NCI-H524 (cell line): Measurements from ENCODE around the gene SLC38A10.
A peak's percentile ranks its signal among the peaks of the same experiment; 100 is the strongest.

ENCODE experiments used
- DNase-seq, 2 experiments: peaks; one replicate each; lab custom pipeline; 2025; lab: John Stamatoyannopoulos, UW

Gene SLC38A10

DNA sequence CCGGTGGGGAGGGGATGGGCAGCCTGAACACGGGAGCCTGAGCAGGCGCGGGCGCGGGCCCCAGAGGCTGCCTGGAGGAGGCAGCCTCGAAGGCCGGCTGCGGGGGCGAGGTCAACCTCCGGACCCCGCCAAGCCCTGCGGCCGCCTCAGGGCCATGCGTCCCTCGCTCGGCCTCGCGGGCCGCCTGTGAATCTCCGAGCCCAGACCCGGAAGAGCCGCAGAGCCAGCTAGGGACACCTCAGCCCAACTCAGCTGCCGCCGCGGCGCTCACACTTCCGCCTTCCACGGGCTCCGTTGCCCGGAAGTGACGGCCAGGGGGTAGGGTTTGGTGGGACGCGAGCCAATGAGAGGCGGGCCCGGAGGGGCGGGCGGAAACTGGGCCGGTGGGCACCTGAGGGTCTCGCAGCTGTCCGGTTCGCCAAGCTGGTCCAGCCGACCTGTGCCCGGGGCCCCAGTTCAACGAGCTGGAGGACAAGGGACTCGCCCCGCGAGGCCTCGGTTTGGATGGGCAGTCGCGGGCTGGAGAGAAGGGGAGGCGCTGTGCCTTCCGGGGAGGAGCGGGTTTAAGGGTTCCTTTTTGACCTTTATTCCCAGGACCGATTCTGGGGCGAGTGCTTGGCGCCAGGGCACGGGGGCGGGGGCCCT lies at the start of gene SLC38A10:
TSS of gene SLC38A10 (minus strand) at position 277 of the 645 bp plus-strand sequence. CDS start 386 bp downstream, outside the sequence.
- peak; percentile 74 to 86 for DNase-seq

DNA sequence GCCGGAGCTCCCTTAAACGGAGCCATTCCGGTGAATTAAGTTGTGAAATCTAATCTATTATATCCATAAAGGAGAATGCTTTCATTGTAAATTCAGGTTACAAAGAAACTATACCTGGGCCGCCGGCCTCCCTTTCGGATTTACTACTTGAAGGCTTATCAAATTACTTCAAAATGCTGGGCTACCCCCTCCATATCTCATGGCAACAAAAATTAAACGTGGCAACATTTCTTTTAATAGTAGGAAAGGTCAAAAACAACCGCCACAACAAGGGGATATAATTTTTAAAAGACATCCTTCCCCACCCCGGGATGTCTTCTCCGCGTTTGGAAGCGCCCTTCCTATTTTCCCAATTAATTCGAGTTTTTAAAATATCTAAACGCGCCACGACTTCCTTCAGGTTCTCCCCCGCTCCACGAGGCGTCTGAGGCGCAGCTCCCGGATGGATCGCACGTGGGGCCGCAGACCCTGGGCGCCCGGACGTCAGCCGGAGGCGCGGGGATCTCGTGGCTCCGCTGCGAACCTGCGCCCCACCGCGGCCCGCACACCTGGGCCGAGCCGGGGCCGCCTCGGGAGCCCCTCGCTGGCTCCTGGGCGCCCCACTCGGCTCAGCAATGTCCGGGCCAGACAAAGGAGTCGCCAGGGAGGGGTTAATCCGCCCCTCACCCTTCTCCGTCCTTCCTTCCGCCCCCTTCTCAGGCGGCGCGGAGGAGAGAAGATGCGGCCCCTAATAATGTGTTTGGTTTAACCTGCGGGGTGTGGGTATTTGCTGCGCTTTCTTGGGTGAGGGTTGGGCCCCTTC lies 47.4 kb upstream of the SLC38A10 start:
- no peak for DNase-seq

DNA sequence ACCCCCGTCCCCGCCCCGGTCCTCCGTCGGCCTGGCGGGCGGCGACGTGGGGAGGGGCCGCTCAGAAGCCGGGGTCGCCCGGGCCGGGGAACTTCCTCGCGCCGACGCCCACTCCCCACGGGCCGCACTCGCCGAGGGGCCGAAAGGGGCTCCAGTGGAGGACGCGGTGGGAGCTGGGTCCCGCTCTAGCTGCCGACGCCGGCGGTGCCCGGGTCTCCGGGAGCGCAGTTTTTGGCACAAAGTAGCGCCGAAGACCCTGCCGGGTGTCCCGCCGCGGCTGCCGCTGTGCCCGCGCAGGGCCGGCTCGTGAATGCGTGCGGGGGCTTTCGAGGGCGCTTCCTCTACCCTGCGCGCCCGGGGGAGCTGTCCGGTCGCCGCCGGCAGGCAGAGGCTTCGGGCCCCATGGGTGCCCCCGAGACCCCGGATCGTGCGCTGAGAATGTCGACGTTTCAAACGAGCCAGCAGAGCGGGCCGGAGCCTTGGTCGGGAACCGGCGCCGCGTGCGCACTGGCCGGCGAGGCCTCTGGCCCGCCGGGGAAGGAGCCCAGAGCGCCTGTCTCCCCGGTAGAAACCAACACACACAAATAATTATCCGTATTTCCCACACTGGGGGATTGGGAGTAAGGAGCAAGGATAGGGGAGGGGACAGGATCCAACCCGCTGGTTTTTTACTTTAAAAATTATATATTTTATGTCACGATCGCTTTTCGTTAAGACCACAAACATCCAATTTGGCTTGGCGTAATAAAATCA lies 46.6 kb upstream of the SLC38A10 start:
- DNase-seq: no peak

DNA sequence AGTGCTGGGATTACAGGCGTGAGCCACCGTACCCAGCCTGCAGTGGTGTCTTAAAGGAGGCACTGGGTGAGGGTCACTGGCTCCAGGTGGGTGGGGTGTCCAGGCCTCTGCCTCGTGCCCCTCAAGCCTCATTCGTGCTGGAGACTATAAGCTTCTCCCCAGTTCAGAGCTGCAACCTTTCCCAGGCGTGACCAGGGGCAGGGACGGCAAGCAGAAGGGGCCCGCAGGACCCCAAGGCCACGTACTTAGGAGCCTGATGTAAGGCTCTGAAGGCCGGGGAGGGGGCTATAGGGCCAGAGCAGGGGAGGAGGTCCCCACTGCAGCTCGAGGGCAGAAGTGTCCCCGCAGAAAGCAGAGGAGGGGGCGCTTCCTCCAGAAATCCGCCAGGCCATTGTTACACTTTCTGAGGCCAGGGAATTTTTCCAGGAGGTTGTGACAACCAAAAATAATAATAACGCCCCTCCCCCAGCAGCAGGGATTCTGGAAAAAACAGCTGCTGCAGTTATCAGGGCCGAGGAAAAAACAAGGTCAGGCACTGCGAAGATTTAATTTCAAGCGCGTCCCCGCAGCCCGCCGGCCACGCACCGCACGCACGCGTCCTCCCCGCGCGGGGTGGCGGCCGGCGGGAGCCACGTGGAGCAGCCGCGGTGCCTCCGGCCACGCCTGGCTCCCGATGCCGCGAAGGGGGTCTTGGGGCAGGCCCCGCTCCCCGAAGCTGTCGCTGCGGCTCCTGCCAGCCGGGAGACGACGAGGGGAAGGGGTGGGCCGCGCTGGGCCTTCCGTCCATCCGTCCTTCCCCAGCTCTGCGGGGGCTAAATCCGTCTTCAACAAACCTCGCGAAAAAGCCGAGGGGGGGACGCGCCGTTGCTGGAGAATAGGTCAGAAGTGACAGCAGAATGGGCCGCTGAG lies 45.8 kb upstream of the SLC38A10 start:
- DNase-seq: no peak

DNA sequence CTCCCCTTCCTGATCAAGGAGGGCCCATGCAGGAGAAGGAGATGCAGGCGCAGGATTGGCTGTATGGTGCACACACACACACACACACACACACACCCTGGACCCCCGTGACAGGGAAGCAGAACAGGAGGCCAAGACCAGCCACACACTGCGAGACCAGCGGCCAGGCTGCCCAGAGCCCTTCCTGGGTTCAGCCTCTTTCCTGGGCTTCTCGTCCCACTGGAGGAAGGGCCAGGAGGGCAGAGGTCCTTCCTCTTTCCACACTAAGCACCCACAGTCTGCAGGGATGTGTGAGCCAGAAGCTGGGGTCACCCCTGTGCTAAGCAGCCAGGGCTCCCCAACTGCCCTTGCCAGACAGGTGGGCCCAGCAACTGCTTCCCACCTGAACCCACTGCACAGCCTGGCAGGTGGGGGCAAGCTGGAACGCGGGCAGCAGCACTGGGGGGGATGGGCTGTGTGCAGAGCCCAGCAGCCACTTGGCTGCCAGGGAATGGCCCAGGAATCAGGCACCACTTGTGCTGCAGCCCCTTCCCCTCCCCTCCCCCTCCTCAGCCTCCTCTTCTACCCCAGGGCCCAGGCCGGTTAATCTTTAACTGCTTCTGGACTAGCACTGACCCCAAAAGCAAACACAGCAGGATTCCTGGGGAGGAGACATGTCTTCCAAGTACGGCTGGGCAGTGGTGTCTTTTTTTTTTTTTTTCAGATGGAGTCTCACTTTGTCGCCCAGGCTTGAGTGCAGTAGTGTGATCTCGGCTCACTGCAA lies 44.6 kb upstream of the SLC38A10 start:
- no peak for DNase-seq

DNA sequence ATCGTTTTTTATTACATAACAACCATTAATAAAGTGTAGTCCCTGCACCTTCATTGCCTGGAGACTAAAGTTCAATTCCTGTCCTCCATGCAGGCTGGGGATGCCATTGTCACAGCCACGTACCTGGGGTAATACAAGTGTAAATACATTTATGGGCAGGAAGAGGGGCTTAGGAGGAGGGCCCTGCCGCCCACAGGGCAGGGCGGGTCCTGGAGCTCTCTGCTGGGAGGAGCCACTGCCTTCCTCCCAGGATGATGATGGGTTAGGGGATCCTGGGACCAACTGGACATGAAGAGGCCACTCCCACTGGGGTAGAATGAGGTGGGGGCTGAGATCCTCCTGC lies 44.1 kb upstream of the SLC38A10 start:
- no peak for DNase-seq

DNA sequence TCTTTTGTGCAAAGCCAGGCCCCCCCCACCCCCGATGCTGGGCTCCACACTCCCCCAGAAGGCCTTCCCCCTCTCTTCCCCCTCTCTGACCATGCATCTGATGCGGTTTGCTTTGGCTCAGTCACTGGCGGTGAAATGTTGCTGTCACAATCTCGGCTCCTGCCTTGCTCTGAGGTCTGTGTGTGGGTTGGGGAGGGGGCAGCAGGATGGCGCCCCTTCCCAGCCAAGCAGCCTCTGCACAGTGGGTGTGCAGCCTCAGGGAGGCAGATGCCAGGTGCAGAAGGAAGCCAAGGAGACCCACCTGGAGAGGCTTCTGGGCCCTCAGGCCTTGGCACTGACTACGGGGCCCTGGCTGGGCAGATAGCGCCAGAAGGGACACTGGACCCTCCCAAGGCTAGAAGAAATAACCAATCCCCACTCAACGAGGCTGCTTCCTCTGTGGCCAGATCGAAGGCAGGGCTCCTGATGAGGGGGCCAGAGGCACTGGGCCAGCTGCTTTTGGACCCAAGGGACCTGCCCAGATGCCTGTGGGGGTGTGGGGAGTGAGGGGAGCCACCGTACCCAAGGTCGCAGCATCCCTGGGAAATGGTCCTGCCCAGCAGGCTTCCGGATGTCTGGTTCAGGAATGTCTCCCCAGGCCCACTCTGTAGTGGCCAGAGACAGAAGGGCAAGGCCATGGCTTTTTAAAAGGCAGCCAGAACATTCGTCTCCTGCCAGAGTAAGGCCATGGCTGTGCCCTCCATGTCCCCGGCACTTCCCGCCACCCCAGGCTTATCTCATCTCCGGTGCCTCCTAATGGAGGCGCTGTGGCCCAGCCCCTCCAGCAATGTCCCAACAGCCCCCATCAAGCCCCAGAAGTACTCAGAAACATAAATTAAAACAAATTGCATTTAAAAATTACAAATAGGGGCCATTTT lies 43.4 kb upstream of the SLC38A10 start:
- DNase-seq: no peak

DNA sequence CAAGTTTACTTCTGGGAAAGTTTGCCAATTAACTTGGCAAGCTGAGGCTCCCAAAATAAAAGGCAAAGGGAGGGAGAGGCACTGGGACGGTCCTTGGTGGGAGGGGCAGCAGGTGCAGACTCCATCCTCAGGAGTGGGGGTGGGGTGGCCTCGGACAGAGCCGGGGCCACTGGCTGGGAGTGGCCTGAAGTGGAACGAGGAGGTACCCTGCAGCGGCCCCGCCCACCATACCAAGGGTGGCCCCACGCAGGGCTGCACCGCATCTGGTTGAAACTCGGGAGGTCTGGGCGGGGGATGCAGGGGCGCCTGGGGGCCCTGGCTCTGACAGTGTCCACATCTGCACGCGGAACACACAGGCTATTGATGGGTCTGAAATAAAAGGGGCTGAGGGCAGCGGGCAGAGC lies 42.4 kb upstream of the SLC38A10 start:
- DNase-seq: no peak

DNA sequence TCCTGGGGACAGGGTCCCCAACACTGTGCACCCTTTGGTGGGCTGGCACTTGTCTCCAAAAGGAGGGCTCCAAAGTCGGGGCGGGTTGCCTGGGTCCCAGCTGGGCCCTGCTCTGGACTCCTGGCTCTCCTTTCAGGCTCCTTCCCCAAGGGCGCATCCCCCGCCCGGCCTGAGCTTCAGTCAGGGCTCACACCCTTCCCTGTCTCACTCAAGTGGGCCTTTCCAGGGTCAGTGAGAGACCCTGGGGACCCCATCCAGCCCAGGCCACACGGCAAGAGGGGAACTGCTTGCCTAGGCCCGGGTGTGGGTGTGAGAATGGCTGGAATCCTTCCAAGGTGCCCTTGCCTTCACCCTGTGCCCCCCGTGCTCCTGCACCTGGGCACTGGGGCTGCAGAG lies 41.8 kb upstream of the SLC38A10 start:
- DNase-seq: no peak

DNA sequence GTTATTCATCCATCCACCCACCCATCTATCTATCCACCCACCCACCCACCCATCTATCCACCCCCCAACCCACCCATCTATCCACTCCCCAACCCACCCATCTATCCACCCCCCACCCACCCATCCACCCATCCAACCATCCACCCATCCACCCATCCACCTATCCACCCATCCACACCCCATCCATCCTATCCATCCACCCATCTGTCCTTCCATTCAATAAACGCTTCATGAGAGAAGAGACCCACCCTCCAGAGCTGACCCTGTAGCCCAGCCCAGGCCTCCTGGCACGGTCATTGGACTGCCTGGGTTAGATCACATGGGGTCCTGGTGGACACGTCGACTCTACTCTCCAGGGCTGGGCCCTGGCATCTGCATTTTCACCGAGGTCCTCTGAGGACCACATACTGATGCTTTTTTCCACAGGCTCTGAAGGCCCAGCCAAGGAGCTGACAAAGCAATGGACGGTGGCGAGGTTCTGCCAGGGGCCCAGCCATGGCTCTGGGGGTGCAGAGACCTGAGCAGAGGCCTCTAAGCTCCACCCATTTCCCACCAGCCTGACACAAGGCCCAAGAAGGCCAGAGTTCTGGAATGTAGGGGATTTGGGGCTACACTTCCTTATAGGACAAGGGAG lies 41.3 kb upstream of the SLC38A10 start:
- DNase-seq: no peak

DNA sequence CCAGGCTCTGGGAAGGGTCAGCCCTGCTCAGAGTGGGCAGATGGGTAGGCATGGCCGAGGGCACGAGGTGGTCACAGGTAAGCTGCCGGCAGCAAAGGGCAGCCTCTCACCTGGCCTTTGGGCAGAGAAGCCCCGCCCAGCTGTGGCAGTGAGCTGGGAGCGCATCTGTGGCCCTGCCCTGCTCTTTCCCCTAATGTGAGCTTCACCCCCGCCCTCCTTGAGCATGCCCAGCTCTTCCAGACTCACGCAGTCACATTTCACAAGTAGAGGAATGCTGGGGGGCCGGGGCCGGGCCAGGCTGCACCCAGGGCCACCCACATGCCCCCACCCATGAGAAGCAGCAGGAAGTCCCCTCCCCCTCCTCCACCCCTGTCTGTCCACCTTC lies 40.7 kb upstream of the SLC38A10 start:
- DNase-seq: no peak

DNA sequence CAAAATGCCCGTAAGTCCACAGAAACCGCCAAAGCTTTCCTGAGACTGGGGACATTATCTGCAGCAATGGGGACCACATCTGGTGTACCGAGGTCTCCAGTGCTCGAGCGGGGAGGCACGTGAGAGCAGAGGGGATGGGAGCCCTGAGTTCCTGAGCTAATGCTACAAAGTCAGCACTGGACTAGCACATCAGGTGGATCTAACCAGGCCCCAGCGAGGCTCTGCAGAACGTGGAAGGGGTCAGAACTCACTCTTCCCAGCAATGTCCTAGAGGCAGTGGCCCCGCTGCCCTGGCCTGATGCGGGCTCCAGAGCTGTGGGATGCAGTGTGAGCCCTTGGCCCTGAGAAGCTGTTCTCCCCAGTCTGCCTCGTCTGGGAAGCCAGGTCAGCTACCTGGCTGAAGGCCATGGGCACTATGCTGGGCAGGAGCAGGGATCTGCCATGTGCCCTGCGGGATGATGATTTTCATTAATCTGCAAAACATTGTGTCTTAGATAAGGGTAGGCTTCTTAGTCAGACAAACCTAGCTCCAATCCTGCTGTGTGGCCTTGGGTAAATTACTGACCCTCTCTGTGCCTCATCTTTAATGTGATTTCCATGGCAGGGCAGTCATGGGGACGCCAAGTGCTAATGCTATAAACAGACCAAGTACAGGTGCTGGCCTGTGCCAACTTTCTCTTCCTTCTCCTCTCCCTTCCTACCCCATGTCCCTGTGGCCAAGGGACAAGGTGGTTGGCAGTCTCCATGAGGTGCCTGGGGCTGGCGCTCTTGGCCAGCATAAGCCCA lies 40.1 kb upstream of the SLC38A10 start:
- DNase-seq: no peak

DNA sequence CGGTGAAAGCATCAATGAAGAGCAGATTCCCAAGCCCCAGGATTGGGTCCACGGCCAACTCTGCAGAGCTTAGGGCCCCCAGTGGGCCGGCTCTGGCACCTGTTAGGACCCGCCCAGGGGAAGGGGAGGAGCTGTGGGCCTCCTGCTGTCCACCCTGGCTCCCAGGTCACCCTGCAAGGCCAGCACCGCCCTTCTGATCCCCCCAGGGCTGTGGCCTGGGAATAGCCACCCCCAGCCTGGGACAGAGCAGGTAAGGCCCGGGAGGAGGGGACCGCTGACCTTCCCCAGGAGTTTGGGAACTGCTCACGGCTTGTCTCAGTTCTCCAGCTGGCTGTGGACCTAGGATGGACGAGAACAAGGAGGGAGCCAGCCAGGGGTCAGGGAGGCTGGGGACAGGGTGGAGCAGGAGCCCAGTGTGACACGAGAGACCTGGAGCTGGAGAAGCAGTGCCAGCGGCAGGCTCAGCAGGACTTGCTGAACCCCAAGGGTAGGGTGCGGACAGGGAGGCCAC lies 39.3 kb upstream of the SLC38A10 start:
- DNase-seq: no peak

DNA sequence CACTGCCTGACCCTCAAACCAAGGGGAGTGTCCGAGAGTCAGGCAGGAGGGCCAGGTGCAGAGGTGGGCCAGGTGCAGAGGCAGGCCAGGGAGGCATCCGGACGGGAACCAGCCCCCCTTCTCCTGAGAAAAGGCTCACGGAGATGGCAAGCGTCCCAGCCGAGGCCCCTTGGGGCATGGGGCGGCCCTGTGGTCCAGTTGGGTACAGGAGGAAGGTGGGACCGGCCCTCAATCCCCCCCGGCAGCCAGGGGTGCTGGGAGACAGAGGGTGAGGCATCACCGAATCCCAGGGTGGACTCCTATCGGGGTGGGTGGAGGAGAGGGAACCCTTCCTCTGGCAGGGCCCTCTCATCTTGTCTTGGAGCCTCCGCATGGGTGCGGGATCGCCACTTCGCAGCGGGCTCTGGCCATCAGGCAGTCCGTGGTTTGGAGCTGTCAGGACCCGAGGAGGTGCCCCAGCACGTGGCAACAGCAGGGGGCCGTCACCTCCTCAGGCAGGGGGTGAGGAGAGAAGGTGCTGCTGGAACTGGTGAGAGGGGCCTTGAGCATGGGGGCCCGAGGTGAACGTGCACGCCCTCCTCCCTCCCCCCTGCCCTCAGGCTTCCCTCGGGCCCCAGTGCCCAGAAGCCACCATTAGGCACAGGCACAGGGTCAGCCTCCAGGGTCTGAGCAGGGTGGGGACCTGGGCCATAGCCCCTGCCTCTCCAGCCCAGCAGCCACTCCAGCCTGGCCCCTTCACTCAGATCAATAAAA lies 38.7 kb upstream of the SLC38A10 start:
- no peak for DNase-seq

DNA sequence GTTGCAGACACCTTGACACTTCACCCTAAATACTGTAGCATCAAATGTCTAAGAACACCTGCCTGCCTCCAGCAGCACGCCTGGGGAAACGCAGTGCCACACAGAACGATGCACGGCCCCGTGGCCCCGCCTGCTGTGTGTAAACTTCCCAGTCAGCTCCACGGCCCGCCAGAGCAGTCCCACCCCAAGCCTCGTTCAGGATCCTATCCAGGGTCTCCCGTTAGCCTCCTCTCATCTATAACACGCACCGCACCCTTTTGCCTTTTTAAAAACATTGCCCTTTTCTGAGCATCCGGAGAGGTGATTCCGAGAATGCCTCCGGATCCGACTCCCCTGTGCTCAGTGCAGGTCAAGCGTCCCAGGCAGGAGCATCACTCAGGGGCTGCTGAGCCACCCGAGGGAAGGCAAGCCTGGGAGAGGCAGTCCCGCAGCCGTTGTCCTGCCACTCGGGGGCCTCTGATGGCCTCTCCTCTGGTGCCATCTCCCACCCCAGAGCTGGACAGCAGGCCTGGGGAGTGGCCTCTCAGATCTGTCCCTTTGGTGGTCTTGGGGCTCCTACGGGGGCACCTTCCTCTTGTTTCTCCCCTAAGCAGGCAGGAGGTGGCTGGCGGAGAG lies 37.9 kb upstream of the SLC38A10 start:
- peak in 1 of 2 experiments; percentile 65 for DNase-seq

DNA sequence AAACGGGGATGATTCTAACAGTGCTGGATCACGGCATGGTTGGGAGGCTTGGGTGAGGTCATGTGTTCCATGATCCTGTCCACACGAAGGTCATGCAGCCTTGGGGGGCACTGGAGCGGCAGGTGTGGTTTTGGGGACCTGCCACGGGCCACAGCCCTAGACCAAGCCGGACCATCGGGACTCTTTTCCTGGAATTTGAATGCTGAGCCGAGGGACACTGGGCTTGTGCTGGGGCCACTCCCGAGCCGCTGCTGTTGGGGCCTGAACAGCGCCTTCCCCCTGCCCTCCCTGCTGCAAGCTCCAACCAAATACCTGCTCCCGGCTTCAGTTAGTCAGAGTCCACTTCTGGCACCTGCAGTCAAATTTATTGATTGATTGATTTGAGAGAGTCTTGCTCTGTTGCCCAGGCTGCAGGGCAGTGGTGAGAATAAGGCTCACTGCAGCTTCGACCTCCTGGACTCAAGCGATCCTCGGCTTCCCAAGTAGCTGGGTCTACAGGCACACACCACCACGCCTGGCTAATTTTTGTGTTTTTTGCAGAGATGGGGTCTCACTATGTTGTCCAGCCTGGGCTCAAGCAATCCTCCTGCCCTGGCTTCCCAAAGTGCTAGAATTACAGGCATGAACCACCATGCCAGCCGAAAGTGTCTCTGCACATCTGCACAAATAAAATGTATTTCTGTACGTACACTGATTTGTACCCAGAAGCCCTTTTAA lies 37.2 kb upstream of the SLC38A10 start:
- DNase-seq: no peak
